B cell (primary cell): ENCODE data around the gene TOMM7.

Experiments used
- CTCF ChIP-seq: fragments of 200-600 bp; IDR thresholded peaks from one replicate; pipeline ENCODE4 v1.8.0; 2022; ENCODE audit warnings: antibody characterized with exemption, mild to moderate bottlenecking
- EZH2 ChIP-seq: IDR thresholded peaks from 2 replicates; pipeline ENCODE4 v1.6.1; 2012; ENCODE audit warnings: borderline replicate concordance, low read depth, mild to moderate bottlenecking, moderate library complexity, low read length; ENCODE audit not compliant: insufficient read depth, poor library complexity, severe bottlenecking

DNA sequence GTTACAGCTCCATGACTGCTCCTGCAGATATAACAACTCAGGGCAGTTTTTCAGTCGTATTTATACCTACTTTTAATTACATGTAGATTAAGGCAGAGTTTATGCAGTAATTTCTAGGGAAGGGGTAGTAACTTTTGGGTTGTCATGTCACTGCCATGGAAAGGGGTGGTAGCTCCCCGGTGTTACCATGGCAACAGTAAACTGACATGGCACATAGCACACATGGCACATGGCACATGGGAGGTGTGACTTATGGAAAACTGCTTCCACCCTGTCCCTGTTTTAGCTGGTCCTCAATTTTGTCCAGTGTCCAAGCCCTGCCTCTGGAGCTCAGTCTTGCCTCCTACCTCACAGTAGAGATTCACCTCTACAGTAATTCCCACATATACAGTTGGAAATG, 3.9 kb upstream of the TOMM7 start:
- TF ChIP-seq CTCF (no peak), EZH2 (no peak)
